OCI-LY7 (cell line): ENCODE measurements around the gene SPRYD7. TPM values are rescaled to one million over a fixed set of nuclear protein-coding genes. Genes with fewer than 3 reads are reported as not detected.

Experiments
- BruUV-seq: library from RNA; stranded (reverse); fragments of 400-500 nt; replicated peaks from 2 replicates; lab custom pipeline; 2021; lab: Mats Ljungman, UMichigan
- CTCF ChIA-PET: fragments of 300-600 bp; sonication (Branson Sonifier 250); formaldehyde crosslinking; loops from one replicate; lab custom pipeline; 2022; ENCODE audit warnings: antibody characterized with exemption; ENCODE audit not compliant: unreplicated experiment; lab: Charles Lee
- POLR2A ChIA-PET: fragments of 300-600 bp; sonication (Branson Sonifier 250); formaldehyde crosslinking; loops from one replicate; lab custom pipeline; 2022; ENCODE audit warnings: antibody characterized with exemption; lab: Charles Lee
- DNase-seq: peaks from one replicate; pipeline ENCODE4 v3.0.0-alpha.2; 2015; ENCODE audit warnings: low spot score
- H2AFZ ChIP-seq: fragments of 200-600 bp; sonication (generic), shearing (Covaris generic); 2 replicates; pipeline ENCODE4 v1.6.1; 2014; ENCODE audit warnings: mild to moderate bottlenecking, antibody characterized with exemption, low read length, moderate library complexity
- H3K27ac ChIP-seq: fragments of 200-600 bp; sonication (generic); 2 replicates; pipeline ENCODE4 v1.5.1; 2014; ENCODE audit warnings: mixed run types, low read depth, mild to moderate bottlenecking, moderate library complexity, low read length, inconsistent platforms; ENCODE audit not compliant: poor library complexity, severe bottlenecking
- H3K36me3 ChIP-seq: fragments of 200-600 bp; sonication (generic); 2 replicates; pipeline ENCODE4 v1.6.1; 2014; ENCODE audit warnings: mild to moderate bottlenecking, antibody characterized with exemption, low read length, moderate library complexity, mixed read lengths; ENCODE audit not compliant: insufficient read depth
- H3K4me1 ChIP-seq: fragments of 200-600 bp; sonication (generic); 2 replicates; pipeline ENCODE4 v1.5.1; 2014; ENCODE audit warnings: mild to moderate bottlenecking, low read length; ENCODE audit not compliant: insufficient read depth, poor library complexity, severe bottlenecking
- H3K4me2 ChIP-seq: fragments of 200-600 bp; sonication (generic); 2 replicates; pipeline ENCODE4 v1.6.1; 2014; ENCODE audit warnings: mild to moderate bottlenecking, low read length
- H3K4me3 ChIP-seq: fragments of 200-600 bp; sonication (generic); 2 replicates; pipeline ENCODE4 v1.5.1; 2014; ENCODE audit warnings: mild to moderate bottlenecking, low read depth, low read length; ENCODE audit not compliant: poor library complexity, severe bottlenecking
- H3K79me2 ChIP-seq: fragments of 200-600 bp; sonication (generic); 2 replicates; pipeline ENCODE4 v1.6.1; 2016; ENCODE audit warnings: low read depth, mild to moderate bottlenecking, low read length, moderate library complexity, mixed read lengths; ENCODE audit not compliant: insufficient read depth
- H3K9me2 ChIP-seq: fragments of 200-600 bp; sonication (generic); 2 replicates; pipeline ENCODE4 v1.6.1; 2016; ENCODE audit warnings: mild to moderate bottlenecking, low read length, mixed read lengths; ENCODE audit not compliant: insufficient read depth
- H3K9me3 ChIP-seq: fragments of 200-600 bp; sonication (generic); 2 replicates; pipeline ENCODE4 v1.6.1; 2014; ENCODE audit warnings: mild to moderate bottlenecking, mixed run types, low read length, mixed read lengths
- H4K20me1 ChIP-seq: fragments of 200-600 bp; sonication (generic); 2 replicates; pipeline ENCODE4 v1.6.1; 2014; ENCODE audit warnings: mild to moderate bottlenecking, antibody characterized with exemption, low read length, moderate library complexity, mixed read lengths; ENCODE audit not compliant: insufficient read depth
- CTCF ChIP-seq: fragments of 200-600 bp; sonication (generic); conservative IDR thresholded peaks from 2 replicates; pipeline ENCODE4 v1.5.1; 2014; ENCODE audit warnings: mild to moderate bottlenecking, antibody characterized with exemption, low read length, moderate library complexity, mixed read lengths
- EZH2phosphoT487 ChIP-seq: fragments of 200-600 bp; sonication (generic); IDR thresholded peaks from 2 replicates; pipeline ENCODE4 v1.6.1; 2018; ENCODE audit warnings: low read depth, borderline replicate concordance, mild to moderate bottlenecking, mixed run types, antibody characterized with exemption, low read length, moderate library complexity, mixed read lengths
- intact Hi-C: fragments of 100-400 bp; cut with micrococcal nuclease; formaldehyde crosslinking; loops from one replicate; pipeline ENCODE4 v1.10.0; 2022; ENCODE audit not compliant: unreplicated experiment
- total RNA-seq, 2 experiments: library from RNA; depleted of rRNA in 1 of 2; stranded (reverse); fragments of >200 nt in 1 of 2; shearing (Covaris generic) in 1 of 2; gene quantifications; 2 replicates each; pipeline ENCODE4 v1.2.3, GENCODE V29; 2014 to 2022

Gene SPRYD7
- total RNA-seq, 2 experiments from 2014 or later, result 6.8 to 10.6 TPM

- no peak for DNase-seq
- TF ChIP-seq EZH2phosphoT487, result no peak
- TF ChIP-seq CTCF, result no peak
- ChIA-PET CTCF (no interaction called here), POLR2A (no interaction called here)
- Histone ChIP-seq H3K4me3 (no peak overlapping the region), H3K27ac (no peak overlapping the region), H3K9me3 (peaks cover 5% of the 10 kb centered on the region; the same call in 1 of the 2 replicates), H4K20me1 (no peaks in the 10 kb centered on the region), H3K36me3 (peaks cover 14% of the 10 kb centered on the region), H3K79me2 (no peaks in the 10 kb centered on the region), H3K9me2 (no peaks in the 10 kb centered on the region), H2AFZ (no peak overlapping the region), H3K4me1 (no peaks in the 10 kb centered on the region), H3K4me2 (no peak overlapping the region)
- no TSS peak for BruUV-seq
- intact Hi-C loops, result no loop called here
These were observed 20.0 kb upstream of the SPRYD7 start for GRCh38 chr13:49956131-49956530.

- Histone ChIP-seq H3K4me1 (no peaks in the 10 kb centered on the region), H3K36me3 (peaks cover 12% of the 10 kb centered on the region), H3K79me2 (no peaks in the 10 kb centered on the region), H3K4me3 (no peak overlapping the region), H2AFZ (no peak overlapping the region), H3K4me2 (no peak overlapping the region), H4K20me1 (no peaks in the 10 kb centered on the region), H3K9me3 (peaks cover 5% of the 10 kb centered on the region; the same call in 1 of the 2 replicates), H3K27ac (no peak overlapping the region), H3K9me2 (no peaks in the 10 kb centered on the region)
- no TSS peak for BruUV-seq
- intact Hi-C loops, result no loop called here
- ChIA-PET POLR2A (no interaction called here), CTCF (no interaction called here)
- TF ChIP-seq EZH2phosphoT487 (no peak), CTCF (no peak)
- no peak for DNase-seq
These were observed 18.7 kb upstream of the SPRYD7 start for GRCh38 chr13:49954674-49955455.

- TF ChIP-seq CTCF (no peak), EZH2phosphoT487 (no peak)
- no peaks in the 10 kb centered on the region for H3K79me2 ChIP-seq
- no TSS peak for BruUV-seq
- ChIA-PET POLR2A (interaction anchor here (1.0 kb wide), 1 partner anchor 1151 kb away, joined by 3 read pairs; no protein-coding TSS in a partner anchor), CTCF (no interaction called here)
- H3K9me3 ChIP-seq, result no peaks in the 10 kb centered on the region
- H3K9me2 ChIP-seq, result no peaks in the 10 kb centered on the region
- H4K20me1 ChIP-seq, result no peaks in the 10 kb centered on the region
- no peak overlapping the region for H2AFZ ChIP-seq
- intact Hi-C loops, result no loop called here
- H3K36me3 ChIP-seq, result no peaks in the 10 kb centered on the region
- no peaks in the 10 kb centered on the region for H3K4me1 ChIP-seq
- no peak overlapping the region for H3K4me3 ChIP-seq
- H3K27ac ChIP-seq, result no peak overlapping the region
- H3K4me2 ChIP-seq, result no peak overlapping the region
- DNase-seq, result no peak
These were observed 17.4 kb upstream of the SPRYD7 start for GRCh38 chr13:49953560-49953959.
